GM12891 (cell line): ENCODE results near the gene CCDC63.

Experiments used
- DNase-seq: peaks from one replicate; pipeline ENCODE4 v3.0.0; 2011; ENCODE audit warnings: low spot score; ENCODE audit not compliant: insufficient read length
- FAIRE-seq: peaks from 2 replicates; lab custom pipeline; 2011; peaks lifted over from hg19 to GRCh38; lab: Jason Lieb, UNC
- PAX5 ChIP-seq: IDR thresholded peaks from 2 replicates; pipeline ENCODE4 v1.6.1; 2011; ENCODE audit warnings: low read length, moderate library complexity, mild to moderate bottlenecking; ENCODE audit not compliant: insufficient read depth, severe bottlenecking
- POLR2A ChIP-seq: IDR thresholded peaks from 2 replicates; pipeline ENCODE4 v1.6.1; 2011; ENCODE audit warnings: low read depth, low read length, control low read depth
- POLR2AphosphoS5 ChIP-seq: IDR thresholded peaks from 2 replicates; pipeline ENCODE4 v1.6.1; 2011; ENCODE audit warnings: low read depth, low read length, control low read depth
- POU2F2 ChIP-seq: IDR thresholded peaks from 2 replicates; pipeline ENCODE4 v1.6.1; 2011; ENCODE audit warnings: low read depth, mild to moderate bottlenecking, control low read depth, low read length, moderate library complexity
- SPI1 ChIP-seq: IDR thresholded peaks from 2 replicates; pipeline ENCODE4 v1.6.1; 2011; ENCODE audit warnings: low read depth, low read length, control low read depth
- TAF1 ChIP-seq: IDR thresholded peaks from 2 replicates; pipeline ENCODE4 v1.6.1; 2011; ENCODE audit warnings: low read depth, low read length, control low read depth

CCDC63 gene

GRCh38 chr12:110928700-110929099, 81.9 kb downstream of the CCDC63 start:
- TF ChIP-seq PAX5 (no peak), SPI1 (no peak), POU2F2 (no peak), POLR2AphosphoS5 (no peak), TAF1 (no peak), POLR2A (no peak)
- DNase-seq (no peak), FAIRE-seq (no peak)

- FAIRE-seq (no peak), DNase-seq (no peak)
- TF ChIP-seq POU2F2 (no peak), PAX5 (no peak), SPI1 (no peak), TAF1 (no peak), POLR2A (no peak), POLR2AphosphoS5 (no peak)
Observed at GRCh38 chr12:110929818-110930217, 83.0 kb downstream of the CCDC63 start.

GRCh38 chr12:110930348-110931314, 83.8 kb downstream of the CCDC63 start:
- TF ChIP-seq POLR2A (no peak), PAX5 (no peak), POU2F2 (no peak), POLR2AphosphoS5 (no peak), TAF1 (no peak), SPI1 (no peak)
- no peak for DNase-seq
- FAIRE-seq, result peak; percentile 90

- DNase-seq (no peak), FAIRE-seq (no peak)
- TF ChIP-seq POU2F2 (no peak), SPI1 (no peak), PAX5 (no peak), TAF1 (no peak), POLR2AphosphoS5 (no peak), POLR2A (no peak)
Observed at GRCh38 chr12:110931315-110931728, 84.5 kb downstream of the CCDC63 start.

- TF ChIP-seq POLR2A (no peak), TAF1 (no peak), PAX5 (no peak), POU2F2 (no peak), POLR2AphosphoS5 (no peak), SPI1 (no peak)
- FAIRE-seq (no peak), DNase-seq (no peak)
Observed at GRCh38 chr12:110932046-110932445, 85.3 kb downstream of the CCDC63 start.

- TF ChIP-seq POU2F2 (no peak), PAX5 (no peak), POLR2AphosphoS5 (no peak), POLR2A (no peak)
- FAIRE-seq (no peak), DNase-seq (no peak)
Observed at GRCh38 chr12:110933326-110933974, 86.7 kb downstream of the CCDC63 start.

GRCh38 chr12:110934093-110934852, 87.5 kb downstream of the CCDC63 start:
- FAIRE-seq (no peak), DNase-seq (no peak)
- no peak for TF ChIP-seq POU2F2
- no peak for TF ChIP-seq SPI1
- no peak for TF ChIP-seq TAF1
- no peak for TF ChIP-seq POLR2AphosphoS5
- no peak for TF ChIP-seq POLR2A
- TF ChIP-seq PAX5, result no peak

- no peak for TF ChIP-seq PAX5
- TF ChIP-seq POLR2A, result no peak
- no peak for TF ChIP-seq POU2F2
- no peak for TF ChIP-seq SPI1
- TF ChIP-seq POLR2AphosphoS5, result no peak
- no peak for TF ChIP-seq TAF1
- DNase-seq (no peak), FAIRE-seq (no peak)
Observed at GRCh38 chr12:110935588-110935987, 88.8 kb downstream of the CCDC63 start.
